Stimulated activated CD8-positive, alpha-beta memory T cell treated with anti-CD3 and anti-CD28 coated beads, Interleukin-7, amount 100 ng/mL, for 1 hour (primary cell): ENCODE measurements around the gene TEX264.

Experiments
- DNase-seq, 2 donors: peaks; one replicate each; pipeline ENCODE4 v3.0.0-alpha.2; 2020; ENCODE audit warnings: low read depth in 2 of 2

Gene TEX264

DNA sequence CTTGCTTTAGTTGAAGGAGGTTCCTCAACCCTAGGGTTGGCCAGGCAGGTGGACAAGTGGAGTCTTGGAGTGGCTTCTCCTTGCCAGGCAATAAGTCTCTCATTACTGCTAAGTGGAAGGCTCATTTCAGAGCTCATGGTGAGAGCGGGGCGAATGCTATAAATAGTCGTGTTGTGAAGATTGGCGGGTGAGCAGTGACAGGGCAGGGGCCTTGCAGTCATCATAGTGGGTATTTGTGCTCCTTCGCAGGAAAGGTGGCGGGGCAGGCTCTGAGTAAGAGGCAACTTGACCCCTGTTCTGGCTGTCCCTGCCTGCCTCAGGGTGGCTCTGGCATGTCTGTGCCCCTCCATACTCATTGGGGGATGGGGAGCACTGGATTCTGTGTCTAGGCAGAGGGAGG lies 27.2 kb downstream of the TEX264 start:
- no peak for DNase-seq

DNA sequence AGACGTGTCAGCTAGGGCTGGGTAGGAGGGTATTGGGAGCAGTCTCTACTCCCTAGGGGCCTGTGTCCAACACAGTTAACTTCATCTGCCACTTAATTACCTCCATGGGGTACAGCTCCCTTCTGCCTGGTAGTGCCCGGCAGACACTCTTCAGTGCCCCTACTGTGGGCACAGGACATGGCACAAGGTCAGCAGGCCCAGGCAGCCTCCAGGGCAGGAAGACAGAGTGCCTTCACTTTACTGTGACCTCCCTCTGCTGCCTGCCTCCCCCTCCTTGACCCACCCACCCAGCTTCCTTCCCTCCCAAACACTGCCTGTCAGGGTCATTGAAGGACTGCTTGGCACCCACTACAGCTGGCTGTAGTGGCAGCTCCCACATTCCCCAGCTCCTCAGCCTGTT lies 29.4 kb downstream of the TEX264 start:
- DNase-seq, result no peak

DNA sequence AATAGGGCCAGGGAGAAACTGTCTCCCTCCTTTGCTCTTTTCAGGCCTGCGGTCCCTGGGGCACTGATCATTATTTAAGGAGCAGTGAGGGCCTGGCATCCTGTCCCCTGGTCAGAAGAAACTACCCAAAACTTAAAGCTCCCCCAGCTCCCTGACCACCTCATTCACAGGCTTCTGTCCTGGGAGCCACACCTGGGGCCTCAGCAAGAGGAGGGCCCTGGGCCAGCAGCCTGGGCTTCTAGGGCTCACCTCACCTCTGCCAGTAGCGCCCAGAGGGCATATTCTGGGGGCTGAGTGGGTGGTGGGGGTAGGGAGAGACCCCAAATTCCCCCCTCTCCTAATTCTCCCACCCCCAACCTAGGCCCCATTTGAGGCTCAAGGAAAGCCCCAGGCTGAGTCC lies 31.1 kb downstream of the TEX264 start:
- DNase-seq, result no peak

DNA sequence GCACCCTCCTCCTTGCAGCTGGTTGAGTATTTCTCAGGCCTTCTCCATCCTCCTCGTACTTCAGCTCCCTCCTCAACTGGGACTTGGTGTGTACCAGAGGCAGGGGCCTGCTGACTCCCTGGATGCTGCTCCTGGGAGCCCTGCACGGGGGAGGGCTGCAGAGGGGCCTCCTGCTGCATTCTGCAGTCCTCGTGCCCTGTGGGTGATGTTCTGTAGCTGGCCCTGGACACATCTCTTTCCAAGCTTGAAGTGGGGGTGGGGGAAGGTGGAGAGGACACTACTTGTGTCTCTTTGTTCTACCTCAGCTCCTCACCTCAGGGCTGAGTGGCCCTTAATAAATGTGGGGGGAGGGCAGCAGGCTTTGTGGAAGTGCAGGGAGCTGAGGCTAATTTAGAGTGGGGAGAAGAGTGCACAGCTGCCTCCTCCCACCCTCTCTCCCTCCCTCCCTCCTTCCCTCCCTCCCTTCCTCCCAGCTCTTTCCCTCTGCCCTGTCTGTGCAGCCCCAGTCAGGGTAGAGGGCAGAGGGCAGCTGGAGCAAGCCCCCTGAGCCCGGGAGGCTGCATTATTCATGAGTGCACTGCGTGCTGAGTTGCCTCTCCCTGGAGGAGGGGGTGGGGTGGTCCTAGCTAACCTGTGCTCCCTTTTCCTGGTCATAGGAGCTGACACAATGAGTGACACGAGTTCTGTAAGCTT lies 32.2 kb downstream of the TEX264 start:
- DNase-seq, result no peak

- DNase-seq, result no peak
Measured at GRCh38 chr3:51703761-51704510, 32.9 kb downstream of the TEX264 start.

- DNase-seq, result no peak
Measured at GRCh38 chr3:51704511-51704950, 33.5 kb downstream of the TEX264 start.

GRCh38 chr3:51705276-51706020 lies 34.4 kb downstream of the TEX264 start:
- no peak for DNase-seq

- DNase-seq, result no peak
Measured at GRCh38 chr3:51706021-51706485, 35.0 kb downstream of the TEX264 start.

- DNase-seq, result no peak
Measured at GRCh38 chr3:51706788-51707731, 36.0 kb downstream of the TEX264 start, which contains the start of gene GRM2. Gene GRM2 (plus strand): TSS chr3:51707068. CDS start chr3:51708984, 1,916 bp downstream.

DNA sequence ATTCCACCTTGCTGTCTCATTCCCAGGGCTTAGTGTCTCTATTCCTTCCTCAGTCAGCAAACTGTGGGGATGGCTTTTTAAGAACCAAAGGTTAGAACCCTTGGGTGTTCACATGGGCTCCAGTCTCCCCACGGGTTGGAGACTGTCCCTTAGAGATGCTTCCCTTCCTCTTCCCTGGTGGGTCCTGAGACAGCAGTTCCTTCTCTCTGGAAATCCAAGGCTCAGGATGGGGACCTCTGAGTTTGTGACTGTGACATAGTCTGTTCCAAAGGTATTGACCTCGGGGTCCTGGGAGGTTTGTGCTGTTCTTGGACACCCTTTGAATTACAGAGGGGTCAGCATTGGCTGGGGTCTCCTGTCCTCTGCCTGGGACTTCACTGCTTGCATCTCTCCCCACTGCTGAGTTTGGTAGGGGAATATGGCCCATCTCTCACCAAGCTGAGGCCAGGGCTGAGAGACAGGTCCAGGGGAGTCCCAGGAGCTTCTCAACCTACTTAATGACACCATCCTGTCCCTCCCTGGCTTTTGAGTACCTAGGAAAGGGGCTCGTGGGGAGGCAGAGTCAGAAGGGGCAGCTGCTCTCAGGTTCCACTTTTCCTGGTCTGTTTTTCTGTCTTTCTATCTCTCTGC lies 37.3 kb downstream of the TEX264 start:
- DNase-seq, result no peak

DNA sequence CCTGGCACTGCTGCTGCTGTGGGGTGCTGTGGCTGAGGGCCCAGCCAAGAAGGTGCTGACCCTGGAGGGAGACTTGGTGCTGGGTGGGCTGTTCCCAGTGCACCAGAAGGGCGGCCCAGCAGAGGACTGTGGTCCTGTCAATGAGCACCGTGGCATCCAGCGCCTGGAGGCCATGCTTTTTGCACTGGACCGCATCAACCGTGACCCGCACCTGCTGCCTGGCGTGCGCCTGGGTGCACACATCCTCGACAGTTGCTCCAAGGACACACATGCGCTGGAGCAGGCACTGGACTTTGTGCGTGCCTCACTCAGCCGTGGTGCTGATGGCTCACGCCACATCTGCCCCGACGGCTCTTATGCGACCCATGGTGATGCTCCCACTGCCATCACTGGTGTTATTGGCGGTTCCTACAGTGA lies 38.0 kb downstream of the TEX264 start:
- DNase-seq, result no peak

DNA sequence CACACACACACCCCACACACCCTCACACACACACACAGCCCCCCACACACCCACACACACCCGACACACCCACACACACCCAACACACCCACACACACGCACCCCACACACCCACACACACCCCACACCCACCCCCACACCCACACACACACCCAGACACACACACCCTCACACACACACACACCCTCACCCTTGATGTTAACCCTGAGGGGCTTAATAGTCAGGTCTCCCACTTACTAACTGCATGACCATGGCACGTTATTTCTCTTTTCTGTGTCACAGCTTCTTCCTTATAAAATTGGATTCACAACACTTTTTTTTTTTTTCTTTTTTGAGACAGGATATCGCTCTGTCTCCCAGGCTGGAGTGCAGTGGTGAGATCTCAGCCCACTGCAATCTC lies 38.6 kb downstream of the TEX264 start:
- no peak for DNase-seq

DNA sequence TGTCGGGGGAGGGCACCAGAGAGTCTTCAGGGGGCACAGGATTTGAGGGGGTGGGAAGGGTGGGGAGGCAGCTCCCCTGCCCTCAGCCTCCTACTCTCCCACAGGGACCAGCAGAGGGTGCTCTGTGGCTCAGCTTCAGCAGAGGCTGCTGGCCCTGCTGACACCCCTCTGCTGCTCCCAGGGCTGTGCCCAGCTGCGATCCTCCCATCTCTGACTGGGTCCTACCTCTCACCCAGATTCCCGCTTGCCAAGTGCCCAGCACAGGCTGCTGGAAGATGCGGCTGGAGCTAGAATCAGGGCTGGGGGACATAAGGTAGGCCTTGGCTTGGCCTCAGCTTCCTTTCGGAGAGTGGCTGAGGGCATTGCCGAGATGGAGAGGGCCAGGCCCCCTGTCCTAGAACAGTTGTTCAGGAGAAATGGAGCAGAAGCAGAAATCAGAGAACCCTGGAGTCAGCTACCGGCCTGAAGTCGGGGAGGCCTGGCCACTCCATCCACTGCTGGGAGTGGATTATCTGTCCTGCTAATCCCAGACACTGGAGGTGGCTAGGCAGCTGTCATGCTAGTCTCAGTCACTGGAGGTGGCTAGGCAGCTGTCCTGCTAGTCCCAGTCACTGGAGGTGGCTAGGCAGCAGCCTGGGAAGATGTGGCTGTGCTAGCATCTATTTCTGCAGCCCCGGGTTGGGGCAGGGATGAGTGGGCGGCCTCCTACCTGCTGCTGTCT lies 39.7 kb downstream of the TEX264 start:
- no peak for DNase-seq

- DNase-seq, result no peak
Measured at GRCh38 chr3:51711352-51712037, 40.4 kb downstream of the TEX264 start.

DNA sequence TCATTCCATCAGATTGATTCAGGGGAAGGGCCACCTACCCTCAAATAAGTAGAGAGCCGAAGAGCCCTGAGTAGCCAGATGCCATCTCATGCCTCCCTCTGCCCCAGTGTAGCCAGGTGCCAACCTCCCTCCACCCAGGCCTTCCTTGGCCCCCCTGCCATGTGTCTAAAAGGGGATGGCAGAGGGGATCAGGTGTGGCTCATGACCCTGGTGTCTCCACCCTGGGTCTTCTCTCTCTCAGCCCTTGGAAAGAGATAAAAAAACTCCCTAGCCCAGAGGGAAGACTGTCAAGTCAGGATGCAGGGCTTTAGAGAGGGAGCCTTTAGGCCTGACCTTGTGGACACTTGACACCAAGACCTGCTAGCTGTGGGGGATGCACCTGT lies 41.0 kb downstream of the TEX264 start:
- no peak for DNase-seq

DNA sequence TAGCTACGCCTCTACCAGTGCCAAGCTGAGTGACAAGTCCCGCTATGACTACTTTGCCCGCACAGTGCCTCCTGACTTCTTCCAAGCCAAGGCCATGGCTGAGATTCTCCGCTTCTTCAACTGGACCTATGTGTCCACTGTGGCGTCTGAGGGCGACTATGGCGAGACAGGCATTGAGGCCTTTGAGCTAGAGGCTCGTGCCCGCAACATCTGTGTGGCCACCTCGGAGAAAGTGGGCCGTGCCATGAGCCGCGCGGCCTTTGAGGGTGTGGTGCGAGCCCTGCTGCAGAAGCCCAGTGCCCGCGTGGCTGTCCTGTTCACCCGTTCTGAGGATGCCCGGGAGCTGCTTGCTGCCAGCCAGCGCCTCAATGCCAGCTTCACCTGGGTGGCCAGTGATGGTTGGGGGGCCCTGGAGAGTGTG lies 41.5 kb downstream of the TEX264 start:
- no peak for DNase-seq

DNA sequence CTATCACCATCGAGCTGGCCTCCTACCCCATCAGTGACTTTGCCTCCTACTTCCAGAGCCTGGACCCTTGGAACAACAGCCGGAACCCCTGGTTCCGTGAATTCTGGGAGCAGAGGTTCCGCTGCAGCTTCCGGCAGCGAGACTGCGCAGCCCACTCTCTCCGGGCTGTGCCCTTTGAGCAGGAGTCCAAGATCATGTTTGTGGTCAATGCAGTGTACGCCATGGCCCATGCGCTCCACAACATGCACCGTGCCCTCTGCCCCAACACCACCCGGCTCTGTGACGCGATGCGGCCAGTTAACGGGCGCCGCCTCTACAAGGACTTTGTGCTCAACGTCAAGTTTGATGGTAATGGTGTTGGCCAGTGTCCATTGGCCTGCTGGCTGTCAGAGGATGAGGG lies 41.9 kb downstream of the TEX264 start:
- no peak for DNase-seq

GRCh38 chr3:51715231-51715976 lies 44.4 kb downstream of the TEX264 start:
- DNase-seq, result no peak

DNA sequence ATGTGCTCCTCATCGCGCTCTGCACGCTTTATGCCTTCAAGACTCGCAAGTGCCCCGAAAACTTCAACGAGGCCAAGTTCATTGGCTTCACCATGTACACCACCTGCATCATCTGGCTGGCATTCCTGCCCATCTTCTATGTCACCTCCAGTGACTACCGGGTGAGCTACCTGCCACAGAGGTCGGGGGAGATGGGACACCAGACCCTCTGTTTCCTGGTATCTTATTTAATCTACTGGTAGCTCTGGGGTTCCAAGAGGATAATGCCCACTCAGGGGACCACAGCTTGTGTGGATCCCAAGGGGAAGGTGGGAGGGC lies 44.9 kb downstream of the TEX264 start:
- DNase-seq, result no peak
